Neural cell (in vitro differentiated cells): Measurements from ENCODE around the gene ZNF22. TPM values are rescaled to one million over a fixed set of nuclear protein-coding genes. Genes with fewer than 3 reads are reported as not detected.

Source experiments
- H2AFZ ChIP-seq: fragments of 200-600, 300-800 bp; sonication (generic), shearing (Covaris generic); 2 replicates; pipeline ENCODE4 v1.6.0; 2014; ENCODE audit warnings: low read depth, mild to moderate bottlenecking, antibody characterized with exemption, low read length, moderate library complexity
- H3F3A ChIP-seq: fragments of 200-600 bp; shearing (Covaris generic); 2 replicates; pipeline ENCODE4 v1.6.1; 2016; ENCODE audit warnings: mild to moderate bottlenecking, moderate library complexity, mixed read lengths, antibody characterized with exemption, low read length; ENCODE audit not compliant: insufficient read depth, poor library complexity, severe bottlenecking
- H3K27ac ChIP-seq: fragments of 200-600, 300-800 bp; sonication (generic), shearing (Covaris generic); 2 replicates; pipeline ENCODE4 v1.5.1; 2014; ENCODE audit warnings: mild to moderate bottlenecking, low read length, moderate library complexity
- H3K27me3 ChIP-seq: fragments of 300-800, 200-600 bp; sonication (generic), shearing (Covaris generic); 2 replicates; pipeline ENCODE4 v1.6.0; 2014; ENCODE audit warnings: mild to moderate bottlenecking, low read depth, low read length, moderate library complexity; ENCODE audit not compliant: insufficient read depth
- H3K36me3 ChIP-seq: fragments of 300-800, 200-600 bp; sonication (generic), shearing (Covaris generic); 2 replicates; pipeline ENCODE4 v1.5.1; 2014; ENCODE audit warnings: mild to moderate bottlenecking, antibody characterized with exemption, low read length, moderate library complexity; ENCODE audit not compliant: insufficient read depth
- H3K4me2 ChIP-seq: fragments of 300-800, 200-600 bp; sonication (generic), shearing (Covaris generic); 2 replicates; pipeline ENCODE4 v1.6.0; 2014; ENCODE audit warnings: mild to moderate bottlenecking, low read length
- H3K4me3 ChIP-seq: fragments of 300-800, 200-600 bp; sonication (generic), shearing (Covaris generic); 2 replicates; pipeline ENCODE4 v1.5.1; 2014; ENCODE audit warnings: mild to moderate bottlenecking, low read length, moderate library complexity
- H3K79me2 ChIP-seq: fragments of 200-600 bp; shearing (Covaris generic); replicated peaks from 2 replicates; pipeline ENCODE4 v1.6.0; 2014; ENCODE audit warnings: mild to moderate bottlenecking, low read length, moderate library complexity; ENCODE audit not compliant: insufficient read depth
- H3K9ac ChIP-seq: fragments of 300-800, 200-600 bp; sonication (generic), shearing (Covaris generic); 2 replicates; pipeline ENCODE4 v1.6.1; 2016; ENCODE audit warnings: mild to moderate bottlenecking, low read length, mixed read lengths
- H3K9me2 ChIP-seq: fragments of 200-600 bp; shearing (Covaris generic); 2 replicates; pipeline ENCODE4 v1.6.1; 2016; ENCODE audit warnings: mild to moderate bottlenecking, low read length, mixed read lengths; ENCODE audit not compliant: insufficient read depth
- H3K9me3 ChIP-seq: fragments of 200-600, 300-800 bp; sonication (generic), shearing (Covaris generic); 2 replicates; pipeline ENCODE4 v1.6.1; 2016; ENCODE audit warnings: mild to moderate bottlenecking, mixed run types, low read length, moderate library complexity, mixed read lengths
- H4K20me1 ChIP-seq: fragments of 200-600 bp; shearing (Covaris generic); 2 replicates; pipeline ENCODE4 v1.6.1; 2016; ENCODE audit warnings: mild to moderate bottlenecking, mixed run types; ENCODE audit not compliant: insufficient read depth
- CTCF ChIP-seq: fragments of 450-650 bp; IDR thresholded peaks from 2 replicates; pipeline ENCODE4 v1.5.1; 2014; ENCODE audit warnings: antibody characterized with exemption, mild to moderate bottlenecking, moderate library complexity; ENCODE audit not compliant: poor library complexity, severe bottlenecking
- EP300 ChIP-seq: fragments of 450-650 bp; conservative IDR thresholded peaks from 2 replicates; pipeline ENCODE4 v1.6.1; 2014; ENCODE audit warnings: antibody characterized with exemption, mild to moderate bottlenecking, moderate library complexity; ENCODE audit not compliant: poor library complexity, severe bottlenecking
- EZH2 ChIP-seq: fragments of 200-600, 300-800 bp; shearing (Covaris generic), sonication (generic); IDR thresholded peaks from 2 replicates; pipeline ENCODE4 v1.6.1; 2014; ENCODE audit warnings: antibody characterized with exemption, low read length, borderline replicate concordance, mild to moderate bottlenecking; ENCODE audit not compliant: insufficient read depth, poor library complexity, severe bottlenecking
- MXI1 ChIP-seq: fragments of 450-650 bp; conservative IDR thresholded peaks from 2 replicates; pipeline ENCODE4 v1.6.1; 2014; ENCODE audit warnings: antibody characterized with exemption, mild to moderate bottlenecking; ENCODE audit not compliant: poor library complexity, severe bottlenecking
- POLR2AphosphoS5 ChIP-seq: IDR thresholded peaks from 2 replicates; pipeline ENCODE4 v1.6.1; 2012
- RAD21 ChIP-seq: fragments of 450-650 bp; conservative IDR thresholded peaks from 2 replicates; pipeline ENCODE4 v1.6.1; 2014; ENCODE audit warnings: antibody characterized with exemption, mild to moderate bottlenecking, moderate library complexity
- REST ChIP-seq: IDR thresholded peaks from 2 replicates; pipeline ENCODE4 v1.6.1; 2012; ENCODE audit warnings: borderline replicate concordance
- SMC3 ChIP-seq: fragments of 450-650 bp; conservative IDR thresholded peaks from 2 replicates; pipeline ENCODE4 v1.6.1; 2014; ENCODE audit warnings: antibody characterized with exemption, mild to moderate bottlenecking, moderate library complexity; ENCODE audit not compliant: poor library complexity
- TAF1 ChIP-seq: IDR thresholded peaks from 2 replicates; pipeline ENCODE4 v1.6.1; 2012; ENCODE audit warnings: low read depth
- polyA plus RNA-seq: library from polyadenylated mRNA; depleted of rRNA; stranded (reverse); fragments of >200 nt; gene quantifications from 2 replicates; pipeline ENCODE4 v1.2.3, GENCODE V29; 2014

The ZNF22 gene
- polyA plus RNA-seq, 1 donor from 2014 or later: 32.9 TPM

- no peaks in the 10 kb centered on the region for H3F3A ChIP-seq
- no peaks in the 10 kb centered on the region for H3K9me2 ChIP-seq
- no peak overlapping the region for H3K27ac ChIP-seq
- H3K4me2 ChIP-seq: no peak overlapping the region
- no peak overlapping the region for H3K4me3 ChIP-seq
- no peaks in the 10 kb centered on the region for H3K9me3 ChIP-seq
- no peak overlapping the region for H3K9ac ChIP-seq
- H3K79me2 ChIP-seq: no peaks in the 10 kb centered on the region
- no peaks in the 10 kb centered on the region for H4K20me1 ChIP-seq
- no peaks in the 10 kb centered on the region for H3K27me3 ChIP-seq
- H3K36me3 ChIP-seq: no peaks in the 10 kb centered on the region
- no peak overlapping the region for H2AFZ ChIP-seq
- TF ChIP-seq POLR2AphosphoS5 (no peak), TAF1 (no peak), RAD21 (no peak), SMC3 (no peak), EP300 (no peak), EZH2 (no peak), MXI1 (no peak), REST (no peak), CTCF (no peak)
Measured at GRCh38 chr10:45053569-45054100, 52.9 kb downstream of the ZNF22 start.

Other genes with a start within 250 kb of the ZNF22 start
- 1.4 TPM in 2 replicates for gene TMEM72, start 89.6 kb upstream of the ZNF22 start, polyA plus RNA-seq
- gene RASSF4, start 41.1 kb upstream of the ZNF22 start, polyA plus RNA-seq: 10.2 and 12.4 TPM in 2 replicates
- 4.3 and 5.2 TPM in 2 replicates for gene DEPP1, start 22.1 kb upstream of the ZNF22 start, polyA plus RNA-seq